Measurements from ENCODE around the gene NRXN3. TPM values are rescaled to one million over a fixed set of nuclear protein-coding genes. Genes with fewer than 3 reads are reported as not detected.

The NRXN3 gene
- total RNA-seq, 1 experiment from 2014 or later: not detected

DNA sequence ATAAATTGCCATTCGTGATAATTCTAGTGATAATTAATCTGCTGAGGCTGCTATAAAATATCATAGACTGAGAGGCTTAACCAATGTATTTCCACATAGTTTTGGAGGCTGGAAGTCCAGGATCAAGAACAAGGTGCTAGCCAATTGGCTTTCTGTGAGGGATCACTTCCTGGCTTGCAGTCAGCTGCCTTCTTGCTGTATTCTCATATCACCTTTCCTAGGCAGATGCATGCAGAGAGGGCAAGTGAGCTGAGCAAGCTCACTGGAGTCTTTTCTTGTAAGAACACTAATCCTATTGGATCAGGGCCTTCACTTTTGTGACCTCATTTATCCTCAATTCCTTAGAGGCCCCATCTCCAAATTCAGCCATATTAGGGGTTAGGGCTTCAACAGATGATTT, 1400.5 kb downstream of the NRXN3 start:
- no peak for TF ChIP-seq CTCF (IDR thresholded peaks at IDR 0.05; ENCODE audit: unreplicated experiment)
- no peaks in the 10 kb centered on the region for H3K27me3 Mint-ChIP-seq (ENCODE audit: unreplicated experiment)
- H3K4me3 Mint-ChIP-seq (ENCODE audit: low read depth, unreplicated experiment): no peak overlapping the region
- no peak for DNase-seq
- no peak overlapping the region for H3K27ac Mint-ChIP-seq (ENCODE audit: unreplicated experiment)
- H3K36me3 Mint-ChIP-seq (ENCODE audit: insufficient read depth, unreplicated experiment): no peaks in the 10 kb centered on the region
- BruUV-seq (replicated peaks): no TSS peak
- CTCF ChIA-PET: no interaction called here
- intact Hi-C loops (cut with micrococcal nuclease; ENCODE audit: unreplicated experiment): no loop called here
- no peaks in the 10 kb centered on the region for H3K9me3 Mint-ChIP-seq (ENCODE audit: low read depth, unreplicated experiment)
- no peaks in the 10 kb centered on the region for H3K4me1 Mint-ChIP-seq (ENCODE audit: low read depth, unreplicated experiment)

GRCh38 chr14:79571366-79571765, 1401.2 kb downstream of the NRXN3 start:
- no peak overlapping the region for H3K27ac Mint-ChIP-seq (ENCODE audit: unreplicated experiment)
- H3K36me3 Mint-ChIP-seq (ENCODE audit: insufficient read depth, unreplicated experiment): no peaks in the 10 kb centered on the region
- CTCF ChIA-PET: no interaction called here
- no TSS peak for BruUV-seq (replicated peaks)
- H3K27me3 Mint-ChIP-seq (ENCODE audit: unreplicated experiment): no peaks in the 10 kb centered on the region
- no peaks in the 10 kb centered on the region for H3K4me1 Mint-ChIP-seq (ENCODE audit: low read depth, unreplicated experiment)
- DNase-seq: no peak
- no peak overlapping the region for H3K4me3 Mint-ChIP-seq (ENCODE audit: low read depth, unreplicated experiment)
- intact Hi-C loops (cut with micrococcal nuclease; ENCODE audit: unreplicated experiment): no loop called here
- H3K9me3 Mint-ChIP-seq (ENCODE audit: low read depth, unreplicated experiment): no peaks in the 10 kb centered on the region
- no peak for TF ChIP-seq CTCF (IDR thresholded peaks at IDR 0.05; ENCODE audit: unreplicated experiment)

DNA sequence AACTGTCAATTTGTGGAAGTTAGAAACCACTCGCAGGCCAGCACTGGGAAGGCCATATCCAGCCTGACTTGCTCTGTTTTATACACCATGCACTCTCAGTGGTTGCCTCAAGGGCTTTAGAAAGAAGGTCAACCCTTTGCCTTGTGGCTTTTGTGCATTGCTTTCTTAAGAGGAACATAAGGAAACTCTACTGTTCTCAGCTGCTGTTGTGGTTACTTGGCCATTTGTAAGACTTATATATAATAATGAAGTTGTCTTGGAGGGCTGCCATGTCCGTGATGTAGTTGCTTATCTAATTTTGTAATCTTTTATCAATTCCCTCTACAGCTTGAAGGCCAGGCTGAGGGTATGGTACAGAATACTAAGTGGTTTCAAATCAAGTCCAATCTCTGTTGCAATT, 1403.3 kb downstream of the NRXN3 start:
- CTCF ChIA-PET: no interaction called here
- H3K36me3 Mint-ChIP-seq (ENCODE audit: insufficient read depth, unreplicated experiment): no peaks in the 10 kb centered on the region
- TF ChIP-seq CTCF (IDR thresholded peaks at IDR 0.05; ENCODE audit: unreplicated experiment): no peak
- H3K4me1 Mint-ChIP-seq (ENCODE audit: low read depth, unreplicated experiment): no peaks in the 10 kb centered on the region
- intact Hi-C loops (cut with micrococcal nuclease; ENCODE audit: unreplicated experiment): loop anchor here (2.0 kb wide), 1 partner anchor 69 kb away; no protein-coding TSS in a partner anchor
- no peak overlapping the region for H3K4me3 Mint-ChIP-seq (ENCODE audit: low read depth, unreplicated experiment)
- no peaks in the 10 kb centered on the region for H3K27me3 Mint-ChIP-seq (ENCODE audit: unreplicated experiment)
- no TSS peak for BruUV-seq (replicated peaks)
- H3K9me3 Mint-ChIP-seq (ENCODE audit: low read depth, unreplicated experiment): no peaks in the 10 kb centered on the region
- DNase-seq: no peak
- no peak overlapping the region for H3K27ac Mint-ChIP-seq (ENCODE audit: unreplicated experiment)

DNA sequence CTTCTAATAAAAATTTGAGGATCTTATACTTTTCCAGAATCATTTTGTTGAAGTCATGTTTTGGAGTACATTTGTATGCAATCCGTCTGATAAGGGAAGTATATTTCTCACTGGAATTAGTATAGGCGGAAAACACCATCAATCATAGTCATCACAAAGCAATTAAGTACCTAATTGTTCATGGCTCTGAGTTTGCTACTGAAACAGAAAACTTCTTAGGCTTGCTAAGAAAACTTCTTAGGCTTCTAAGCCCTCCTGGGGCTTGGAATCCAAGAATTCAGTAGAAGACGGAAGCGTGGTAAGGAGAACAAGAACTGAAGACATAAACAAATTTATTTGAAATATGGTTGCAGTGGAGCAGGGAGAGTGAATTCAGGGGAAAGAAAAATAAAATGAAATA, 1404.9 kb downstream of the NRXN3 start:
- BruUV-seq (replicated peaks): no TSS peak
- H3K27ac Mint-ChIP-seq (ENCODE audit: unreplicated experiment): no peak overlapping the region
- TF ChIP-seq CTCF (IDR thresholded peaks at IDR 0.05; ENCODE audit: unreplicated experiment): no peak
- H3K4me3 Mint-ChIP-seq (ENCODE audit: low read depth, unreplicated experiment): no peak overlapping the region
- no peaks in the 10 kb centered on the region for H3K36me3 Mint-ChIP-seq (ENCODE audit: insufficient read depth, unreplicated experiment)
- no peaks in the 10 kb centered on the region for H3K4me1 Mint-ChIP-seq (ENCODE audit: low read depth, unreplicated experiment)
- CTCF ChIA-PET: no interaction called here
- H3K9me3 Mint-ChIP-seq (ENCODE audit: low read depth, unreplicated experiment): no peaks in the 10 kb centered on the region
- intact Hi-C loops (cut with micrococcal nuclease; ENCODE audit: unreplicated experiment): no loop called here
- no peaks in the 10 kb centered on the region for H3K27me3 Mint-ChIP-seq (ENCODE audit: unreplicated experiment)
- no peak for DNase-seq

DNA sequence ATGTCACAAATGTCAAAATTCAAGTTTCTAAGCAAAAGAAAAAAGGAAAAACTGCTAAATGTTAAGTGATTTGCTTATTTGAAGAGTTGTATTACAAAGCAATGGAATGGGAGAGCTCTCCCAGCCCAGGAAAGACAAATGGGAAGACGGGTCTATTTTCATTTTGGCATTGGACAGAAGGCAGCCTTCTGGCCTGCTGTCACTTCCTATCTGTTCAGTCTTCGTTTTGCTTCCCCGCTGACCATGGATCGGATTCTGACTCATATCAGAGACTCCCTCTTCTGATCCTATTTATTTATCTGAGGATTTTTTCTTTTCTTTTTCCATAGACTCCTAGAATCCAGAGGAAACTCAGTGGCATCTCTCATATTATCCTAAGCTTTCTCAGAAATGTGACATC, 1406.3 kb downstream of the NRXN3 start:
- no peak for DNase-seq
- intact Hi-C loops (cut with micrococcal nuclease; ENCODE audit: unreplicated experiment): no loop called here
- CTCF ChIA-PET: no interaction called here
- H3K4me3 Mint-ChIP-seq (ENCODE audit: low read depth, unreplicated experiment): no peak overlapping the region
- TF ChIP-seq CTCF (IDR thresholded peaks at IDR 0.05; ENCODE audit: unreplicated experiment): no peak
- H3K36me3 Mint-ChIP-seq (ENCODE audit: insufficient read depth, unreplicated experiment): no peaks in the 10 kb centered on the region
- H3K27me3 Mint-ChIP-seq (ENCODE audit: unreplicated experiment): no peaks in the 10 kb centered on the region
- no peaks in the 10 kb centered on the region for H3K4me1 Mint-ChIP-seq (ENCODE audit: low read depth, unreplicated experiment)
- no peak overlapping the region for H3K27ac Mint-ChIP-seq (ENCODE audit: unreplicated experiment)
- no TSS peak for BruUV-seq (replicated peaks)
- no peaks in the 10 kb centered on the region for H3K9me3 Mint-ChIP-seq (ENCODE audit: low read depth, unreplicated experiment)
